Ishikawa (cell line): ENCODE data around the gene UBE2A.
A peak's percentile ranks its signal among the peaks of the same experiment; 100 is the strongest.

Experiments used
- CREB1 ChIP-seq: IDR thresholded peaks from 2 replicates; pipeline ENCODE4 v1.6.1; 2012; ENCODE audit warnings: low read depth
- EGR1 ChIP-seq: IDR thresholded peaks from 2 replicates; pipeline ENCODE4 v1.6.1; 2012
- FOXM1 ChIP-seq: IDR thresholded peaks from 2 replicates; pipeline ENCODE4 v1.6.1; 2012; ENCODE audit warnings: low read depth, borderline replicate concordance
- RAD21 ChIP-seq: IDR thresholded peaks from 2 replicates; pipeline ENCODE4 v1.6.1; 2012; ENCODE audit warnings: low read depth
- REST ChIP-seq: IDR thresholded peaks from 2 replicates; pipeline ENCODE4 v1.6.1; 2012; ENCODE audit warnings: low read depth, mild to moderate bottlenecking
- TF ChIP-seq, protein P1 (sequence below): IDR thresholded peaks from 2 replicates; pipeline ENCODE4 v1.6.1; 2012

- TF ChIP-seq, protein P1, sequence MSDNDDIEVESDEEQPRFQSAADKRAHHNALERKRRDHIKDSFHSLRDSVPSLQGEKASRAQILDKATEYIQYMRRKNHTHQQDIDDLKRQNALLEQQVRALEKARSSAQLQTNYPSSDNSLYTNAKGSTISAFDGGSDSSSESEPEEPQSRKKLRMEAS, result 0 out of 2 replicates have a peak, but pooled peaks have one; percentile 28
- TF ChIP-seq RAD21, result no peak
- TF ChIP-seq REST, result no peak
- peak; percentile 13; the same call in 1 of the 2 replicates for TF ChIP-seq CREB1
- TF ChIP-seq EGR1, result no peak
- TF ChIP-seq FOXM1, result no peak
Observed at GRCh38 chrX:119574394-119575266, at the start of gene UBE2A.
